WTC11 (cell line): ENCODE measurements around the gene GTPBP6. TPM values are rescaled to one million over a fixed set of nuclear protein-coding genes. Genes with fewer than 3 reads are reported as not detected.

Experiments used
- ATAC-seq: fragments of 200-7000 bp; cut with Tn5 transposase; 2 replicates; pipeline ENCODE4 v1.10.0; 2021; ENCODE audit warnings: mild to moderate bottlenecking, moderate library complexity
- CTCF ChIA-PET: fragments of 300-600 bp; sonication (Branson Sonifier 250); formaldehyde crosslinking; loops from one replicate; lab custom pipeline; 2021; ENCODE audit warnings: antibody characterized with exemption; lab: Charles Lee
- POLR2A ChIA-PET: fragments of 350-600 bp; sonication (Branson Sonifier 250); formaldehyde crosslinking; loops from one replicate; lab custom pipeline; 2021; ENCODE audit warnings: antibody characterized with exemption; lab: Charles Lee
- DNase-seq: peaks from one replicate; pipeline ENCODE4 v3.0.0; 2021; ENCODE audit warnings: low spot score
- H3K27ac Mint-ChIP-seq: 2 replicates; pipeline ENCODE4 v1.8.0; 2021; ENCODE audit warnings: mixed read lengths
- H3K27me3 Mint-ChIP-seq: 2 replicates; pipeline ENCODE4 v1.8.0; 2021; ENCODE audit warnings: low read depth, mild to moderate bottlenecking, moderate library complexity, mixed read lengths
- H3K36me3 Mint-ChIP-seq: 2 replicates; pipeline ENCODE4 v1.8.0; 2021; ENCODE audit warnings: mixed read lengths
- H3K4me1 Mint-ChIP-seq: 2 replicates; pipeline ENCODE4 v1.8.0; 2022; ENCODE audit warnings: mixed read lengths
- H3K4me3 Mint-ChIP-seq: 2 replicates; pipeline ENCODE4 v1.8.0; 2021; ENCODE audit warnings: mild to moderate bottlenecking, moderate library complexity, mixed read lengths
- H3K9me3 Mint-ChIP-seq: 2 replicates; pipeline ENCODE4 v1.8.0; 2021; ENCODE audit warnings: mixed read lengths
- CREB1 ChIP-seq: sonication (generic); formaldehyde crosslinking; IDR thresholded peaks from 2 replicates; pipeline ENCODE4 v1.8.0; 2023; ENCODE audit warnings: mild to moderate bottlenecking, missing genetic modification reagents
- FOXJ3 ChIP-seq: sonication (generic); formaldehyde crosslinking; IDR thresholded peaks from 2 replicates; pipeline ENCODE4 v1.9.0; 2021; ENCODE audit warnings: missing genetic modification reagents, mild to moderate bottlenecking, borderline replicate concordance
- GRHL2 ChIP-seq: fragments of 250-450 bp; sonication (Bioruptor Pico); IDR thresholded peaks from 2 replicates; pipeline ENCODE4 v1.8.0; 2022; ENCODE audit warnings: mild to moderate bottlenecking, moderate library complexity; ENCODE audit not compliant: insufficient replicate concordance, severe bottlenecking
- IRF2 ChIP-seq: sonication (generic); formaldehyde crosslinking; IDR thresholded peaks from 2 replicates; pipeline ENCODE4 v1.8.0; 2022; ENCODE audit warnings: low read depth, missing genetic modification reagents, borderline replicate concordance
- MYBL2 ChIP-seq: sonication (generic); formaldehyde crosslinking; IDR thresholded peaks from 2 replicates; pipeline ENCODE4 v1.8.1; 2023; ENCODE audit warnings: mild to moderate bottlenecking, moderate library complexity, missing genetic modification reagents
- NFYB ChIP-seq: sonication (generic); formaldehyde crosslinking; conservative IDR thresholded peaks from 2 replicates; pipeline ENCODE4 v1.8.0; 2022; ENCODE audit warnings: low read depth, missing genetic modification reagents
- RELA ChIP-seq: sonication (generic); formaldehyde crosslinking; IDR thresholded peaks from 2 replicates; pipeline ENCODE4 v1.8.1; 2022; ENCODE audit warnings: missing genetic modification reagents, mild to moderate bottlenecking, borderline replicate concordance
- RORB ChIP-seq: fragments of 250-450 bp; sonication (Bioruptor Pico); IDR thresholded peaks from 2 replicates; pipeline ENCODE4 v1.9.0; 2021; ENCODE audit warnings: mild to moderate bottlenecking
- SOX15 ChIP-seq: fragments of 250-450 bp; sonication (Bioruptor Pico); IDR thresholded peaks from 2 replicates; pipeline ENCODE4 v1.9.0; 2021; ENCODE audit warnings: mild to moderate bottlenecking
- SP1 ChIP-seq: sonication (generic); formaldehyde crosslinking; conservative IDR thresholded peaks from 2 replicates; pipeline ENCODE4 v1.8.1; 2022; ENCODE audit warnings: missing genetic modification reagents
- TCF7 ChIP-seq: sonication (generic); formaldehyde crosslinking; IDR thresholded peaks from 2 replicates; pipeline ENCODE4 v1.8.0; 2022; ENCODE audit warnings: mild to moderate bottlenecking, low read depth, missing genetic modification reagents, moderate library complexity
- TEAD4 ChIP-seq: sonication (generic); formaldehyde crosslinking; IDR thresholded peaks from 2 replicates; pipeline ENCODE4 v1.8.0; 2022; ENCODE audit warnings: mild to moderate bottlenecking, missing genetic modification reagents
- ZNF671 ChIP-seq: fragments of 250-450 bp; sonication (Bioruptor Pico); IDR thresholded peaks from 2 replicates; pipeline ENCODE4 v1.8.0; 2021; ENCODE audit warnings: mild to moderate bottlenecking
- total RNA-seq: library from RNA; stranded (reverse); gene quantifications from 3 replicates; pipeline ENCODE4 v1.2.3, GENCODE V29; 2021
- TF ChIP-seq, protein P1 (sequence below): sonication (generic); formaldehyde crosslinking; IDR thresholded peaks from 2 replicates; pipeline ENCODE4 v1.8.1; 2022; ENCODE audit warnings: low read depth, missing genetic modification reagents, borderline replicate concordance
- TF ChIP-seq, protein P2 (sequence below): fragments of 250-450 bp; sonication (Bioruptor Pico); conservative IDR thresholded peaks from 2 replicates; pipeline ENCODE4 v1.9.0; 2021; ENCODE audit warnings: mild to moderate bottlenecking
- TF ChIP-seq, protein P3 (sequence below): sonication (generic); formaldehyde crosslinking; IDR thresholded peaks from 2 replicates; pipeline ENCODE4 v1.8.1; 2023; ENCODE audit warnings: mild to moderate bottlenecking, missing genetic modification reagents
- TF ChIP-seq, protein P4 (sequence below): fragments of 250-450 bp; sonication (Bioruptor Pico); IDR thresholded peaks from 2 replicates; pipeline ENCODE4 v1.8.0; 2021; ENCODE audit warnings: mild to moderate bottlenecking
- TF ChIP-seq, protein P5 (sequence below): sonication (generic); formaldehyde crosslinking; IDR thresholded peaks from 2 replicates; pipeline ENCODE4 v1.8.0; 2022; ENCODE audit warnings: missing genetic modification reagents
- TF ChIP-seq, protein P6 (sequence below): sonication (generic); formaldehyde crosslinking; IDR thresholded peaks from 2 replicates; pipeline ENCODE4 v1.8.1; 2023; ENCODE audit warnings: mild to moderate bottlenecking, missing genetic modification reagents, moderate library complexity

The GTPBP6 gene
- total RNA-seq, 1 experiment from 2014 or later = 63.9 TPM

DNA sequence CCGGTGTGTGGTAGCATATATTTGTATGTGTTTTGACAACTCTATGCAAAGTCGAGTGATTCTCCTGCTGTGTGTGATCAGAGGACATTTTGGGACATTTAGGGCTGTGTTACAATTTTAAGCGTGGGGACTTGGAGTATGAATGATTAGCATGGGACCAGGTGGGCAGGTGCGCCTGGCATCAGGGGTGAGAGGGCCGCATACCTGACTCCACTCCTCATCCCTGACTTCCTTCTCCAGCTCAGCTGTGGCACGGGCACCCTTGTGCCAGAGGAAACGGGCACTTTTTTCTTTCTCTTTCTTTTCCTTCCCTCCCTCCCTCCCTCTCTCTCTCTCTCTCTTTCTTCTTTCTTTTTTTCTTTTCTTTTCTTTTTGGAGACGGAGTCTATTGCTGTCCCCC is 53.1 kb downstream of the GTPBP6 start:
- no peaks in the 10 kb centered on the region for H3K9me3 Mint-ChIP-seq
- peaks cover 6% of the 10 kb centered on the region; the same call in 1 of the 2 replicates for H3K4me1 Mint-ChIP-seq
- ATAC-seq (no peak), DNase-seq (peak; percentile 5)
- H3K36me3 Mint-ChIP-seq = no peaks in the 10 kb centered on the region
- no peak overlapping the region for H3K4me3 Mint-ChIP-seq
- H3K27me3 Mint-ChIP-seq = no peaks in the 10 kb centered on the region
- ChIA-PET POLR2A (no interaction called here), CTCF (no interaction called here)
- no peak for TF ChIP-seq TCF7 (CRISPR knock-in tag)
- TF ChIP-seq, protein P1, sequence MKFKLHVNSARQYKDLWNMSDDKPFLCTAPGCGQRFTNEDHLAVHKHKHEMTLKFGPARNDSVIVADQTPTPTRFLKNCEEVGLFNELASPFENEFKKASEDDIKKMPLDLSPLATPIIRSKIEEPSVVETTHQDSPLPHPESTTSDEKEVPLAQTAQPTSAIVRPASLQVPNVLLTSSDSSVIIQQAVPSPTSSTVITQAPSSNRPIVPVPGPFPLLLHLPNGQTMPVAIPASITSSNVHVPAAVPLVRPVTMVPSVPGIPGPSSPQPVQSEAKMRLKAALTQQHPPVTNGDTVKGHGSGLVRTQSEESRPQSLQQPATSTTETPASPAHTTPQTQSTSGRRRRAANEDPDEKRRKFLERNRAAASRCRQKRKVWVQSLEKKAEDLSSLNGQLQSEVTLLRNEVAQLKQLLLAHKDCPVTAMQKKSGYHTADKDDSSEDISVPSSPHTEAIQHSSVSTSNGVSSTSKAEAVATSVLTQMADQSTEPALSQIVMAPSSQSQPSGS (CRISPR knock-in tag) = no peak
- TF ChIP-seq, protein P2, sequence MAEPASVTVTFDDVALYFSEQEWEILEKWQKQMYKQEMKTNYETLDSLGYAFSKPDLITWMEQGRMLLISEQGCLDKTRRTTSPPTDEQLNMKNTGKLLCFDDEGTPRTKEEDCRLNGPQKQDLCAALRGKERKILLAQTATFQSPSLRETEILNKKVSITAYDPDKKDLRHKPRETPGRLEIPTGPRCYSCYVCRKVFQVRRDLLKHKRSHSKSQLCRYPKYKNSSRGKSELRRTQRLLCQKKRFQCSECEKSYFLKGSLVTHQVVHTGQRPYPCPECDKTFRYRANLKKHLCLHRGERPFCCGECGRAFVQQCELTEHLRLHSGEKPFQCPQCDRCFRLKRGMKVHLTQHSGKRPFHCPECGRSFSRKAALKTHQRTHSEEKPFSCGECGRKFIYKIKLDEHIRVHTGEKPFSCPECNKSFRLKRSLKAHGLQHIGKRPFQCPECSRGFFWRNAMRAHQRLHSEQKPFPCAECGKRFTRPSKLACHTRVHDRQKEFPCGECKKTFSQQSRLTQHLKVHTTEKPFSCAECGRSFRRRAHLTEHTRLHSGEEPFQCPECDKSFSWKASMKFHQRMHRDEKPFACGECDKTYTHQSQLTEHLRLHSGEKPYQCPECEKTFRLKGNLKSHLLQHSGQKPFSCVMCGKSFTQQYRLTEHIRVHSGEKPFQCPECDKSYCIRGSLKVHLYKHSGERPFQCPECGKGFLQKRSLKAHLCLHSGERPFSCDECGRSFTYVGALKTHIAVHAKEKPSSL (CRISPR knock-in tag) = no peak
- TF ChIP-seq FOXJ3 (CRISPR knock-in tag) = no peak
- TF ChIP-seq, protein P3, sequence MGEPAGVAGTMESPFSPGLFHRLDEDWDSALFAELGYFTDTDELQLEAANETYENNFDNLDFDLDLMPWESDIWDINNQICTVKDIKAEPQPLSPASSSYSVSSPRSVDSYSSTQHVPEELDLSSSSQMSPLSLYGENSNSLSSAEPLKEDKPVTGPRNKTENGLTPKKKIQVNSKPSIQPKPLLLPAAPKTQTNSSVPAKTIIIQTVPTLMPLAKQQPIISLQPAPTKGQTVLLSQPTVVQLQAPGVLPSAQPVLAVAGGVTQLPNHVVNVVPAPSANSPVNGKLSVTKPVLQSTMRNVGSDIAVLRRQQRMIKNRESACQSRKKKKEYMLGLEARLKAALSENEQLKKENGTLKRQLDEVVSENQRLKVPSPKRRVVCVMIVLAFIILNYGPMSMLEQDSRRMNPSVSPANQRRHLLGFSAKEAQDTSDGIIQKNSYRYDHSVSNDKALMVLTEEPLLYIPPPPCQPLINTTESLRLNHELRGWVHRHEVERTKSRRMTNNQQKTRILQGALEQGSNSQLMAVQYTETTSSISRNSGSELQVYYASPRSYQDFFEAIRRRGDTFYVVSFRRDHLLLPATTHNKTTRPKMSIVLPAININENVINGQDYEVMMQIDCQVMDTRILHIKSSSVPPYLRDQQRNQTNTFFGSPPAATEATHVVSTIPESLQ (CRISPR knock-in tag) = no peak
- TF ChIP-seq, protein P4, sequence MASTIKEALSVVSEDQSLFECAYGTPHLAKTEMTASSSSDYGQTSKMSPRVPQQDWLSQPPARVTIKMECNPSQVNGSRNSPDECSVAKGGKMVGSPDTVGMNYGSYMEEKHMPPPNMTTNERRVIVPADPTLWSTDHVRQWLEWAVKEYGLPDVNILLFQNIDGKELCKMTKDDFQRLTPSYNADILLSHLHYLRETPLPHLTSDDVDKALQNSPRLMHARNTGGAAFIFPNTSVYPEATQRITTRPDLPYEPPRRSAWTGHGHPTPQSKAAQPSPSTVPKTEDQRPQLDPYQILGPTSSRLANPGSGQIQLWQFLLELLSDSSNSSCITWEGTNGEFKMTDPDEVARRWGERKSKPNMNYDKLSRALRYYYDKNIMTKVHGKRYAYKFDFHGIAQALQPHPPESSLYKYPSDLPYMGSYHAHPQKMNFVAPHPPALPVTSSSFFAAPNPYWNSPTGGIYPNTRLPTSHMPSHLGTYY (CRISPR knock-in tag) = no peak
- no peak for TF ChIP-seq NFYB
- TF ChIP-seq CREB1 (CRISPR knock-in tag) = no peak
- no peak for TF ChIP-seq RORB (CRISPR knock-in tag)
- TF ChIP-seq, protein P5, sequence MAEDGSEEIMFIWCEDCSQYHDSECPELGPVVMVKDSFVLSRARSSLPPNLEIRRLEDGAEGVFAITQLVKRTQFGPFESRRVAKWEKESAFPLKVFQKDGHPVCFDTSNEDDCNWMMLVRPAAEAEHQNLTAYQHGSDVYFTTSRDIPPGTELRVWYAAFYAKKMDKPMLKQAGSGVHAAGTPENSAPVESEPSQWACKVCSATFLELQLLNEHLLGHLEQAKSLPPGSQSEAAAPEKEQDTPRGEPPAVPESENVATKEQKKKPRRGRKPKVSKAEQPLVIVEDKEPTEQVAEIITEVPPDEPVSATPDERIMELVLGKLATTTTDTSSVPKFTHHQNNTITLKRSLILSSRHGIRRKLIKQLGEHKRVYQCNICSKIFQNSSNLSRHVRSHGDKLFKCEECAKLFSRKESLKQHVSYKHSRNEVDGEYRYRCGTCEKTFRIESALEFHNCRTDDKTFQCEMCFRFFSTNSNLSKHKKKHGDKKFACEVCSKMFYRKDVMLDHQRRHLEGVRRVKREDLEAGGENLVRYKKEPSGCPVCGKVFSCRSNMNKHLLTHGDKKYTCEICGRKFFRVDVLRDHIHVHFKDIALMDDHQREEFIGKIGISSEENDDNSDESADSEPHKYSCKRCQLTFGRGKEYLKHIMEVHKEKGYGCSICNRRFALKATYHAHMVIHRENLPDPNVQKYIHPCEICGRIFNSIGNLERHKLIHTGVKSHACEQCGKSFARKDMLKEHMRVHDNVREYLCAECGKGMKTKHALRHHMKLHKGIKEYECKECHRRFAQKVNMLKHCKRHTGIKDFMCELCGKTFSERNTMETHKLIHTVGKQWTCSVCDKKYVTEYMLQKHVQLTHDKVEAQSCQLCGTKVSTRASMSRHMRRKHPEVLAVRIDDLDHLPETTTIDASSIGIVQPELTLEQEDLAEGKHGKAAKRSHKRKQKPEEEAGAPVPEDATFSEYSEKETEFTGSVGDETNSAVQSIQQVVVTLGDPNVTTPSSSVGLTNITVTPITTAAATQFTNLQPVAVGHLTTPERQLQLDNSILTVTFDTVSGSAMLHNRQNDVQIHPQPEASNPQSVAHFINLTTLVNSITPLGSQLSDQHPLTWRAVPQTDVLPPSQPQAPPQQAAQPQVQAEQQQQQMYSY (CRISPR knock-in tag) = no peak
- no peak for TF ChIP-seq MYBL2
- no peak for TF ChIP-seq TEAD4 (CRISPR knock-in tag)
- no peak for TF ChIP-seq RELA (CRISPR knock-in tag)
- TF ChIP-seq, protein P6, sequence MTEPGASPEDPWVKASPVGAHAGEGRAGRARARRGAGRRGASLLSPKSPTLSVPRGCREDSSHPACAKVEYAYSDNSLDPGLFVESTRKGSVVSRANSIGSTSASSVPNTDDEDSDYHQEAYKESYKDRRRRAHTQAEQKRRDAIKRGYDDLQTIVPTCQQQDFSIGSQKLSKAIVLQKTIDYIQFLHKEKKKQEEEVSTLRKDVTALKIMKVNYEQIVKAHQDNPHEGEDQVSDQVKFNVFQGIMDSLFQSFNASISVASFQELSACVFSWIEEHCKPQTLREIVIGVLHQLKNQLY = no peak
- TF ChIP-seq SP1 (CRISPR knock-in tag) = no peak
- TF ChIP-seq SOX15 (CRISPR knock-in tag) = no peak
- TF ChIP-seq ZNF671 = no peak
- TF ChIP-seq IRF2 = no peak
- TF ChIP-seq GRHL2 (CRISPR knock-in tag) = no peak
- no peak overlapping the region for H3K27ac Mint-ChIP-seq
